Measurements from ENCODE around the gene MBTPS1. TPM values are rescaled to one million over a fixed set of nuclear protein-coding genes. Genes with fewer than 3 reads are reported as not detected.

The MBTPS1 gene
- total RNA-seq, 2 experiments from 2014 or later: 36.9 to 41.3 TPM

GRCh38 chr16:84111525-84111924 lies 5.2 kb downstream of the MBTPS1 start:
- Mint-ChIP-seq H3K4me1 (ENCODE audit: low read depth) (peaks cover 48% of the 10 kb centered on the region), H3K4me3 (no peak overlapping the region), H3K36me3 (ENCODE audit: low read depth) (peaks cover 2% of the 10 kb centered on the region), H3K27ac (no peak overlapping the region), H3K9me3 (no peaks in the 10 kb centered on the region), H3K27me3 (ENCODE audit: low read depth) (no peaks in the 10 kb centered on the region)
- CTCF ChIA-PET: interaction anchor here (0.8 to 1.4 kb wide), 3 partner anchors 22 to 155 kb away, joined by 3 to 6 read pairs (median 3); partner anchors contain the start of gene TAF1C
- no peak for DNase-seq
- intact Hi-C loops (cut with micrococcal nuclease): no loop called here

- H3K27me3 Mint-ChIP-seq (ENCODE audit: low read depth): no peaks in the 10 kb centered on the region
- intact Hi-C loops (cut with micrococcal nuclease): no loop called here
- H3K4me1 Mint-ChIP-seq (ENCODE audit: low read depth): peaks cover 53% of the 10 kb centered on the region
- no peaks in the 10 kb centered on the region for H3K9me3 Mint-ChIP-seq
- H3K4me3 Mint-ChIP-seq: no peak overlapping the region
- H3K36me3 Mint-ChIP-seq (ENCODE audit: low read depth): peaks cover 2% of the 10 kb centered on the region
- CTCF ChIA-PET: interaction anchor here (1.4 kb wide), 1 partner anchor 154 kb away, joined by 3 read pairs; no protein-coding TSS in a partner anchor
- peak overlapping the region; percentile 54 for H3K27ac Mint-ChIP-seq
- no peak for DNase-seq
These were observed 6.2 kb downstream of the MBTPS1 start for GRCh38 chr16:84110527-84110926.

GRCh38 chr16:84109598-84110335 lies 7.0 kb downstream of the MBTPS1 start:
- peaks cover 2% of the 10 kb centered on the region for H3K36me3 Mint-ChIP-seq (ENCODE audit: low read depth)
- intact Hi-C loops (cut with micrococcal nuclease): no loop called here
- H3K27ac Mint-ChIP-seq: no peak overlapping the region
- H3K4me1 Mint-ChIP-seq (ENCODE audit: low read depth): peaks cover 53% of the 10 kb centered on the region
- no peaks in the 10 kb centered on the region for H3K9me3 Mint-ChIP-seq
- CTCF ChIA-PET: no interaction called here
- no peak for DNase-seq
- H3K4me3 Mint-ChIP-seq: no peak overlapping the region
- H3K27me3 Mint-ChIP-seq (ENCODE audit: low read depth): no peaks in the 10 kb centered on the region

GRCh38 chr16:84107921-84108320 lies 8.8 kb downstream of the MBTPS1 start:
- H3K9me3 Mint-ChIP-seq: no peaks in the 10 kb centered on the region
- H3K4me3 Mint-ChIP-seq: no peak overlapping the region
- intact Hi-C loops (cut with micrococcal nuclease): no loop called here
- no peak overlapping the region for H3K27ac Mint-ChIP-seq
- no peaks in the 10 kb centered on the region for H3K27me3 Mint-ChIP-seq (ENCODE audit: low read depth)
- H3K4me1 Mint-ChIP-seq (ENCODE audit: low read depth): peaks cover 53% of the 10 kb centered on the region
- CTCF ChIA-PET: interaction anchor here (2.6 kb wide), 1 partner anchor 19 kb away, joined by 11 read pairs; no protein-coding TSS in a partner anchor
- peaks cover 2% of the 10 kb centered on the region for H3K36me3 Mint-ChIP-seq (ENCODE audit: low read depth)
- no peak for DNase-seq

GRCh38 chr16:84105948-84106740 lies 10.6 kb downstream of the MBTPS1 start:
- H3K36me3 Mint-ChIP-seq (ENCODE audit: low read depth): peaks cover 2% of the 10 kb centered on the region

GRCh38 chr16:84105301-84105815 lies 11.4 kb downstream of the MBTPS1 start:
- H3K36me3 Mint-ChIP-seq (ENCODE audit: low read depth): peaks cover 2% of the 10 kb centered on the region
- H3K27ac Mint-ChIP-seq: no peak overlapping the region
- H3K9me3 Mint-ChIP-seq: no peaks in the 10 kb centered on the region
- no peak for DNase-seq
- H3K4me1 Mint-ChIP-seq (ENCODE audit: low read depth): peaks cover 44% of the 10 kb centered on the region
- CTCF ChIA-PET: interaction anchor here (0.9 to 2.6 kb wide), 4 partner anchors 16 to 70 kb away, joined by 4 to 11 read pairs (median 4); no protein-coding TSS in a partner anchor
- no peak overlapping the region for H3K4me3 Mint-ChIP-seq
- intact Hi-C loops (cut with micrococcal nuclease): no loop called here
- no peaks in the 10 kb centered on the region for H3K27me3 Mint-ChIP-seq (ENCODE audit: low read depth)

More at GRCh38 chr16:84105948-84106740, 10.6 kb downstream of the MBTPS1 start:
- Mint-ChIP-seq H3K4me3 (no peak overlapping the region), H3K9me3 (no peaks in the 10 kb centered on the region), H3K27me3 (ENCODE audit: low read depth) (no peaks in the 10 kb centered on the region), H3K4me1 (ENCODE audit: low read depth) (peaks cover 52% of the 10 kb centered on the region), H3K27ac (peak overlapping the region; percentile 6)
- DNase-seq: no peak
- CTCF ChIA-PET: interaction anchor here (1.0 to 2.6 kb wide), 2 partner anchors 17 to 69 kb away, joined by 4 to 11 read pairs; no protein-coding TSS in a partner anchor
- intact Hi-C loops (cut with micrococcal nuclease): no loop called here

GRCh38 chr16:84104231-84104630 lies 12.5 kb downstream of the MBTPS1 start:
- no peak overlapping the region for H3K27ac Mint-ChIP-seq
- H3K4me1 Mint-ChIP-seq (ENCODE audit: low read depth): peaks cover 46% of the 10 kb centered on the region
- H3K27me3 Mint-ChIP-seq (ENCODE audit: low read depth): no peaks in the 10 kb centered on the region
- intact Hi-C loops (cut with micrococcal nuclease): no loop called here
- H3K36me3 Mint-ChIP-seq (ENCODE audit: low read depth): peaks cover 3% of the 10 kb centered on the region
- H3K4me3 Mint-ChIP-seq: no peak overlapping the region
- DNase-seq: no peak
- CTCF ChIA-PET: interaction anchor here (0.5 to 0.6 kb wide), 2 partner anchors 26 to 28 kb away, joined by 4 read pairs; no protein-coding TSS in a partner anchor
- no peaks in the 10 kb centered on the region for H3K9me3 Mint-ChIP-seq

- DNase-seq: no peak
- H3K27ac Mint-ChIP-seq: no peak overlapping the region
These were observed 13.1 kb downstream of the MBTPS1 start for GRCh38 chr16:84103678-84104077.

GRCh38 chr16:84098939-84099338 lies 17.8 kb downstream of the MBTPS1 start:
- no peaks in the 10 kb centered on the region for H3K27me3 Mint-ChIP-seq (ENCODE audit: low read depth)
- CTCF ChIA-PET: interaction anchor here (0.6 to 3.1 kb wide), 2 partner anchors 10 to 23 kb away, joined by 3 to 12 read pairs; no protein-coding TSS in a partner anchor
- peaks cover 31% of the 10 kb centered on the region for H3K4me1 Mint-ChIP-seq (ENCODE audit: low read depth)
- intact Hi-C loops (cut with micrococcal nuclease): loop anchor here (1.0 kb wide), 1 partner anchor 11 kb away; no protein-coding TSS in a partner anchor
- no peak overlapping the region for H3K27ac Mint-ChIP-seq
- no peaks in the 10 kb centered on the region for H3K9me3 Mint-ChIP-seq
- DNase-seq: no peak
- H3K36me3 Mint-ChIP-seq (ENCODE audit: low read depth): peaks cover 15% of the 10 kb centered on the region
- no peak overlapping the region for H3K4me3 Mint-ChIP-seq

More at GRCh38 chr16:84103678-84104077, 13.1 kb downstream of the MBTPS1 start:
- CTCF ChIA-PET: no interaction called here
- intact Hi-C loops (cut with micrococcal nuclease): no loop called here
- peaks cover 43% of the 10 kb centered on the region for H3K4me1 Mint-ChIP-seq (ENCODE audit: low read depth)
- H3K27me3 Mint-ChIP-seq (ENCODE audit: low read depth): no peaks in the 10 kb centered on the region
- H3K4me3 Mint-ChIP-seq: no peak overlapping the region
- H3K36me3 Mint-ChIP-seq (ENCODE audit: low read depth): peaks cover 5% of the 10 kb centered on the region
- H3K9me3 Mint-ChIP-seq: no peaks in the 10 kb centered on the region

GRCh38 chr16:84096447-84097005 lies 20.2 kb downstream of the MBTPS1 start:
- intact Hi-C loops (cut with micrococcal nuclease): no loop called here
- peaks cover 17% of the 10 kb centered on the region for H3K4me1 Mint-ChIP-seq (ENCODE audit: low read depth)
- no peak for DNase-seq
- H3K4me3 Mint-ChIP-seq: no peak overlapping the region
- no peaks in the 10 kb centered on the region for H3K9me3 Mint-ChIP-seq
- CTCF ChIA-PET: interaction anchor here (1.0 to 1.3 kb wide), 2 partner anchors 29 to 79 kb away, joined by 3 read pairs; no protein-coding TSS in a partner anchor
- peaks cover 25% of the 10 kb centered on the region for H3K36me3 Mint-ChIP-seq (ENCODE audit: low read depth)
- H3K27me3 Mint-ChIP-seq (ENCODE audit: low read depth): no peaks in the 10 kb centered on the region
- no peak overlapping the region for H3K27ac Mint-ChIP-seq

- peaks cover 29% of the 10 kb centered on the region for H3K36me3 Mint-ChIP-seq (ENCODE audit: low read depth)
- H3K27ac Mint-ChIP-seq: no peak overlapping the region
- no peak overlapping the region for H3K4me3 Mint-ChIP-seq
- no peaks in the 10 kb centered on the region for H3K27me3 Mint-ChIP-seq (ENCODE audit: low read depth)
- peaks cover 17% of the 10 kb centered on the region for H3K4me1 Mint-ChIP-seq (ENCODE audit: low read depth)
- H3K9me3 Mint-ChIP-seq: no peaks in the 10 kb centered on the region
- no peak for DNase-seq
- CTCF ChIA-PET: interaction anchor here (1.0 kb wide), 1 partner anchor 28 kb away, joined by 3 read pairs; no protein-coding TSS in a partner anchor
- intact Hi-C loops (cut with micrococcal nuclease): no loop called here
These were observed 21.3 kb downstream of the MBTPS1 start for GRCh38 chr16:84095466-84095865.

- intact Hi-C loops (cut with micrococcal nuclease): no loop called here
- CTCF ChIA-PET: no interaction called here
- Mint-ChIP-seq H3K4me1 (ENCODE audit: low read depth) (peaks cover 16% of the 10 kb centered on the region), H3K36me3 (ENCODE audit: low read depth) (peaks cover 33% of the 10 kb centered on the region), H3K9me3 (no peaks in the 10 kb centered on the region), H3K27ac (no peak overlapping the region), H3K27me3 (ENCODE audit: low read depth) (no peaks in the 10 kb centered on the region), H3K4me3 (no peak overlapping the region)
- DNase-seq: no peak
These were observed 22.9 kb downstream of the MBTPS1 start for GRCh38 chr16:84093879-84094270.

All from activated naive CD4-positive, alpha-beta T cell treated with anti-CD3 and anti-CD28 coated beads for 36 hours (primary cell).